HepG2 (cell line): ENCODE data around the gene GPR17. TPM values are rescaled to one million over a fixed set of nuclear protein-coding genes. Genes with fewer than 3 reads are reported as not detected.

Experiments
- ARNT2 ChIP-seq: sonication (generic); formaldehyde crosslinking; IDR thresholded peaks from 2 replicates; pipeline ENCODE4 v1.8.0; 2022; ENCODE audit warnings: mild to moderate bottlenecking, low read depth, missing genetic modification reagents, moderate library complexity
- CCDC6 ChIP-seq: sonication (generic); formaldehyde crosslinking; IDR thresholded peaks from 2 replicates; pipeline ENCODE4 v1.8.1; 2022; ENCODE audit warnings: mild to moderate bottlenecking, missing genetic modification reagents, moderate library complexity
- ETV5 ChIP-seq: IDR thresholded peaks from 2 replicates; pipeline ENCODE4 v1.6.1; 2018; ENCODE audit warnings: missing biosample characterization, missing genetic modification reagents, inconsistent platforms, borderline replicate concordance
- FOXA3 ChIP-seq: IDR thresholded peaks from 2 replicates; pipeline ENCODE4 v1.6.1; 2016; ENCODE audit warnings: missing genetic modification reagents, missing compliant biosample characterization
- GMEB1 ChIP-seq: sonication (generic); formaldehyde crosslinking; IDR thresholded peaks from 2 replicates; pipeline ENCODE4 v1.5.1; 2020; ENCODE audit warnings: missing genetic modification reagents, mild to moderate bottlenecking, borderline replicate concordance
- JUND ChIP-seq: sonication (generic); formaldehyde crosslinking; IDR thresholded peaks from 2 replicates; pipeline ENCODE4 v1.8.0; 2022; ENCODE audit warnings: mild to moderate bottlenecking, missing genetic modification reagents
- PATZ1 ChIP-seq: sonication (generic); formaldehyde crosslinking; IDR thresholded peaks from 2 replicates; pipeline ENCODE4 v1.4.0; 2020; ENCODE audit warnings: missing genetic modification reagents
- RBM39 ChIP-seq: fragments of 200-400 bp; formaldehyde crosslinking; IDR thresholded peaks from one replicate; pipeline ENCODE4 v1.6.1; 2018; ENCODE audit warnings: antibody characterized with exemption, mild to moderate bottlenecking, low read depth, low read length; ENCODE audit not compliant: poor library complexity, severe bottlenecking
- REL ChIP-seq: sonication (generic); formaldehyde crosslinking; conservative IDR thresholded peaks from 2 replicates; pipeline ENCODE4 v1.8.0; 2022; ENCODE audit warnings: mild to moderate bottlenecking, missing genetic modification reagents, moderate library complexity
- SMARCE1 ChIP-seq: fragments of 450-650 bp; IDR thresholded peaks from 2 replicates; pipeline ENCODE4 v1.6.1; 2017; ENCODE audit warnings: borderline replicate concordance
- ZBTB49 ChIP-seq: sonication (generic); formaldehyde crosslinking; IDR thresholded peaks from 2 replicates; pipeline ENCODE4 v1.4.0; 2020; ENCODE audit warnings: missing genetic modification reagents, borderline replicate concordance
- ZNF205 ChIP-seq: IDR thresholded peaks from 2 replicates; pipeline ENCODE4 v1.6.1; 2018; ENCODE audit warnings: missing biosample characterization, missing genetic modification reagents
- ZNF224 ChIP-seq: sonication (generic); formaldehyde crosslinking; IDR thresholded peaks from 2 replicates; pipeline ENCODE4 v1.5.0; 2020; ENCODE audit warnings: mild to moderate bottlenecking, missing genetic modification reagents
- ZNF33B ChIP-seq: sonication (generic); formaldehyde crosslinking; IDR thresholded peaks from 2 replicates; pipeline ENCODE4 v1.5.1; 2020; ENCODE audit warnings: mild to moderate bottlenecking, missing genetic modification reagents
- ZNF383 ChIP-seq: sonication (generic); formaldehyde crosslinking; IDR thresholded peaks from 2 replicates; pipeline ENCODE4 v1.4.0; 2020; ENCODE audit warnings: missing genetic modification reagents, mild to moderate bottlenecking, borderline replicate concordance
- ZNF430 ChIP-seq: sonication (generic); formaldehyde crosslinking; IDR thresholded peaks from 2 replicates; pipeline ENCODE4 v1.9.0; 2021; ENCODE audit warnings: mild to moderate bottlenecking, missing genetic modification reagents
- ZNF546 ChIP-seq: sonication (generic); formaldehyde crosslinking; conservative IDR thresholded peaks from 2 replicates; pipeline ENCODE4 v1.8.1; 2023; ENCODE audit warnings: mild to moderate bottlenecking, missing genetic modification reagents
- ZNF891 ChIP-seq: sonication (generic); formaldehyde crosslinking; IDR thresholded peaks from 2 replicates; pipeline ENCODE4 v1.5.0; 2020; ENCODE audit warnings: mild to moderate bottlenecking, missing genetic modification reagents
- polyA plus RNA-seq, 8 experiments: library from polyadenylated mRNA; depleted of rRNA in 3 of 8; stranded (reverse) in 7 of 8; unstranded in 1 of 8; fragments of >200 nt; fragmentation: Illumina TruSeq in 4 of 8; extraction: Trizol in 4 of 8; gene quantifications; 2 replicates each; pipeline versions ENCODE4 v1.2.1 to v1.2.3, GENCODE V29; 2011 to 2016; ENCODE audit warnings: low read depth in 4 of 8, missing spikeins in 1 of 8, mixed read lengths in 1 of 8; ENCODE audit not compliant: insufficient read depth in 1 of 8
- total RNA-seq, 5 experiments: library from RNA; depleted of rRNA; stranded (reverse); fragments of >200 nt; fragmentation: Illumina TruSeq; extraction: Trizol; gene quantifications; 2 replicates each; pipeline ENCODE4 v1.2.3, GENCODE V29; 2016; ENCODE audit warnings: low read depth in 1 of 5
- TF ChIP-seq, protein P1 (sequence below), 2 experiments: IDR thresholded peaks; 2 replicates each; pipeline ENCODE4 v1.6.1; 2011 to 2012; ENCODE audit warnings: low read length in 2 of 2, borderline replicate concordance in 1 of 2, low read depth in 1 of 2, mild to moderate bottlenecking in 1 of 2, moderate library complexity in 1 of 2

The GPR17 gene
- total and polyA plus RNA-seq, 2 of the 13 experiments (the other 11 are each of a cell fraction or from before 2014, with no cell fraction given) = not detected

- TF ChIP-seq GMEB1 (CRISPR knock-in tag) (no peak), ZNF891 (CRISPR knock-in tag) (peak; percentile 63; the same call in 1 of the 2 replicates), FOXA3 (CRISPR knock-in tag) (peak; percentile 68), REL (CRISPR knock-in tag) (no peak), ZNF383 (CRISPR knock-in tag) (peak; percentile 88; the same call in 1 of the 2 replicates), ZNF224 (CRISPR knock-in tag) (no peak; the same call in 1 of the 2 replicates), ZNF33B (CRISPR knock-in tag) (0 out of 2 replicates have a peak, but pooled peaks have one; percentile 70), ZNF546 (CRISPR knock-in tag) (no peak), RBM39 (no peak), ETV5 (peak; percentile 51; the same call in 1 of the 2 replicates), PATZ1 (CRISPR knock-in tag) (0 out of 2 replicates have a peak, but pooled peaks have one; percentile 21), ARNT2 (no peak), ZNF430 (CRISPR knock-in tag) (no peak), JUND (CRISPR knock-in tag) (peak; percentile 81), SMARCE1 (no peak), CCDC6 (CRISPR knock-in tag) (no peak), ZNF205 (CRISPR knock-in tag) (0 out of 2 replicates have a peak, but pooled peaks have one; percentile 24), ZBTB49 (0 out of 2 replicates have a peak, but pooled peaks have one; percentile 14)
- TF ChIP-seq, protein P1, sequence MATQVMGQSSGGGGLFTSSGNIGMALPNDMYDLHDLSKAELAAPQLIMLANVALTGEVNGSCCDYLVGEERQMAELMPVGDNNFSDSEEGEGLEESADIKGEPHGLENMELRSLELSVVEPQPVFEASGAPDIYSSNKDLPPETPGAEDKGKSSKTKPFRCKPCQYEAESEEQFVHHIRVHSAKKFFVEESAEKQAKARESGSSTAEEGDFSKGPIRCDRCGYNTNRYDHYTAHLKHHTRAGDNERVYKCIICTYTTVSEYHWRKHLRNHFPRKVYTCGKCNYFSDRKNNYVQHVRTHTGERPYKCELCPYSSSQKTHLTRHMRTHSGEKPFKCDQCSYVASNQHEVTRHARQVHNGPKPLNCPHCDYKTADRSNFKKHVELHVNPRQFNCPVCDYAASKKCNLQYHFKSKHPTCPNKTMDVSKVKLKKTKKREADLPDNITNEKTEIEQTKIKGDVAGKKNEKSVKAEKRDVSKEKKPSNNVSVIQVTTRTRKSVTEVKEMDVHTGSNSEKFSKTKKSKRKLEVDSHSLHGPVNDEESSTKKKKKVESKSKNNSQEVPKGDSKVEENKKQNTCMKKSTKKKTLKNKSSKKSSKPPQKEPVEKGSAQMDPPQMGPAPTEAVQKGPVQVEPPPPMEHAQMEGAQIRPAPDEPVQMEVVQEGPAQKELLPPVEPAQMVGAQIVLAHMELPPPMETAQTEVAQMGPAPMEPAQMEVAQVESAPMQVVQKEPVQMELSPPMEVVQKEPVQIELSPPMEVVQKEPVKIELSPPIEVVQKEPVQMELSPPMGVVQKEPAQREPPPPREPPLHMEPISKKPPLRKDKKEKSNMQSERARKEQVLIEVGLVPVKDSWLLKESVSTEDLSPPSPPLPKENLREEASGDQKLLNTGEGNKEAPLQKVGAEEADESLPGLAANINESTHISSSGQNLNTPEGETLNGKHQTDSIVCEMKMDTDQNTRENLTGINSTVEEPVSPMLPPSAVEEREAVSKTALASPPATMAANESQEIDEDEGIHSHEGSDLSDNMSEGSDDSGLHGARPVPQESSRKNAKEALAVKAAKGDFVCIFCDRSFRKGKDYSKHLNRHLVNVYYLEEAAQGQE (IDR thresholded peaks at IDR 0.05; ENCODE audit: borderline replicate concordance in 1 of 2, low read depth in 1 of 2, low read length in 2 of 2) = peak in 1 of 2 experiments; percentile 41; a peak in 1 of 4 replicates
Observed at GRCh38 chr2:127700527-127701192, 54.7 kb downstream of the GPR17 start (continued).
